GM21786 (cell line): Measurements from ENCODE around the gene FLYWCH2.
"Not testable (repeated sequence)": the region's sequence is repeated elsewhere in the genome, so short reads cannot be mapped to it uniquely, and the experiment has no call there.

ENCODE experiments used
- ATAC-seq: cut with Tn5 transposase; IDR thresholded peaks from one replicate; pipeline ENCODE4 v1.9.1; 2021; ENCODE audit not compliant: unreplicated experiment

FLYWCH2 gene

GRCh38 chr16:2881783-2882649, 999 bp upstream of the FLYWCH2 start:
- no peak for ATAC-seq

GRCh38 chr16:2883458-2883908, 468 bp downstream of the FLYWCH2 start:
- no peak for ATAC-seq

DNA sequence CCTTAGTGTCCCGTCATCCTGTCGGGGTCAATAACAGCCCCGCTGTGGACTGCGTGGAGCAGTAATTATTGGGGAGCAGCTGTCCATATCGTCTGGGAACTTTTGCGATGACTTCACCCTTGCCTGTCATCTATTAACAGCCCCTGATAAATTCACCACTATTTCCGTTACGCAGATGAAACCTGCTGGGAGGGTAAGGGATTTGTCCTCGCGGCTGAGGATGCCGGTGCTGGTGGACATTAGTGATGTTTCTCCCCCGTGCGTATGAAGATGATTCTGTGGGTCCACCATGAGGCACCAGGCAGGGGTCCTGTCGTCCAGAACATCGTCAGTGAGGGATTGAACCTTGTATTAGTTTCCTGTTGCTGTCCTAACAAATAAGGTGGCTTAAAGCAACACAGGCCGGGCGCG, 1.0 kb downstream of the FLYWCH2 start:
- no peak for ATAC-seq

DNA sequence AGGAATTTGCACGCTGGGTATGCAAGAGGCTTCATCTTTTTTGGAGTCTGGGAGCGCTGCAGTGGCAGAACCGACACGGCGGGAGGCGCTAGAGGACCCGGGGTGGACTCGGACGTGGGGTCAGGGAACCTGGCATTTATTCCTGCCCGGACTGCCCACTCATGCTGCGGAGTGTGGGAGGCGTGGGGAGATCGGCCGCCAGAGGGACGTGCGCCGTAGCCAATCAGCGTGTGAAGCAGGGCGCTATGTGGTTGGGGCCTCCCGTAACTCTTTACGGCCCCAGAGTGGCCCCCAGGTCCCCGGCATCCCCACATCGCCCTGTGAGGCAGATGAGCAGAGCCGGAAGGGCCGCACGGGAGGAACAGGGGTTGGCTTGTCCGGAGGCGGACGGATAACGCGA, 11.2 kb downstream of the FLYWCH2 start:
- no peak for ATAC-seq

DNA sequence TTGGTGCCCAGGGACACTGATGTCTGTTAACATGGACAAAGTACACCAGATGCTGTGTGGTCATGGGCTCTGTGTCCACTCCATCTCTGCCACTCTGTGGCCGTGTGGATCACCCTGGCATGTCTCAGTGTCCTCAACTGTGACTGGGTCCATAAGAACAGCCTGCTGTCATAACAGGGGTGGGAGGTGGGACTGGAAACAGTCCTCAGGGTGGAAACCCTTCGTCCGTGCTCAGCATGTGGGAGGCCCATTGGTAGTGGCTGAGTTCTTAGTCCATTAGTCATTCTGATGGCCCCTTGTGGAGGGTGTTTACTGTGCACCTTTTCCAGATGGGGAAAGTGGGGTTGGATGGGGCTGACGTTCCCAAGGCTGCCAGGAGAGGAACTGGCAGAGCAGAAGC, 12.8 kb downstream of the FLYWCH2 start:
- ATAC-seq: no peak

GRCh38 chr16:2896480-2897010, 13.5 kb downstream of the FLYWCH2 start:
- ATAC-seq: no peak

DNA sequence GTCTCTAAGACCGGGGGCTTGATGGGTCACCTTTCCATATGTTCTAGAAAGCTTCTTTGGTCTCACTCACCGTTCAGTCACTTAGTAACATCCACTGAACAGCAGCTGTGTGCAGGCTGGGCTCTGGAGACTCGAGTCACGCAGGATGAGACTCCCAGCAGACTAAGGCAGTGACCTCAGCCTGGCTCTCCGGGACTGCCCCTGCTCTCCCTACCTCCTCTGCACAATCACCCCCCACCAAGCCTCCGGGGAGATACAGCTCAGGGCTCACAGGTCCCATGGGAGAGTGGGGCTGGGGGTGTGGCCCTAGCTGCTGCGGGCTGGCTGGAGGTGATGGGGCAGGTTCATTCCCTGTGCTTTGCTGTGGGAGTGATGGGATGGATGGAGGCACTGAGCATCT, 14.1 kb downstream of the FLYWCH2 start:
- ATAC-seq: peak; percentile 70

DNA sequence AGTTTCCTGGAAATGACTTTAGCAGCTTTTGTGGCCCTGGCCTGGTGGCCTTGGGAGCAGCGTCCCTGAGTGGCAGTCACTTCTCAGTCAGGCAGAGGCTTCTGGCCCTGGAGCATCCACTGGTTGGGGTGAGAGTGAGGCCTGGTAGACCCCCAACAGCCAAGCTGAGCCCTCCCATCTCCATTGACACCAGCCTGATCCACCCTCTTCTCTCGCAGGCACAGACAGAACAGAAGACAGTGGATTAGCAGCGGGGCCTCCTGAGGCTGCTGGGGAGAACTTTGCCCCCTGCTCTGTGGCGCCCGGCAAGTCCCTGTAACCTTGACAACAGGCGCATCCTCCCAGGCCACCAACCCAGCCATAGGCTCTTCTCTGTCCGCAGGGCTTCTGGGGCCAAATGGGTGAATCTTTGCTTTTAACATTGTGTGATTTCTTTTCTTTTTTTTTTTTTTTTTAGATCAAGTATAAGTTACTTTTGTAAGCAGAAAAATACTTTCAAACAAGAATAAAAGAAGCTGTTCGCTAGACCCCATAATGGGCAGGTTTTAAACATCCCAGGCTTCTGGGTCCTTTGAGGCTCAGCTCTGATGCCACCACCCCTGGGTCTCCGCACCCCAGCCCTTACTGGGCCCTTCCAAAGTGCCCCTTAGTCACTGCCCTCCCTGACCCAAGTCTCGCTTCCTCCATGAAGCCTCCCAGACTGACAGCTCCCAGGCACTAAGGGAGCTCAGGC, 16.0 kb downstream of the FLYWCH2 start:
- ATAC-seq: no peak

- no peak for ATAC-seq
Observed at GRCh38 chr16:2899564-2900072, 16.6 kb downstream of the FLYWCH2 start.

DNA sequence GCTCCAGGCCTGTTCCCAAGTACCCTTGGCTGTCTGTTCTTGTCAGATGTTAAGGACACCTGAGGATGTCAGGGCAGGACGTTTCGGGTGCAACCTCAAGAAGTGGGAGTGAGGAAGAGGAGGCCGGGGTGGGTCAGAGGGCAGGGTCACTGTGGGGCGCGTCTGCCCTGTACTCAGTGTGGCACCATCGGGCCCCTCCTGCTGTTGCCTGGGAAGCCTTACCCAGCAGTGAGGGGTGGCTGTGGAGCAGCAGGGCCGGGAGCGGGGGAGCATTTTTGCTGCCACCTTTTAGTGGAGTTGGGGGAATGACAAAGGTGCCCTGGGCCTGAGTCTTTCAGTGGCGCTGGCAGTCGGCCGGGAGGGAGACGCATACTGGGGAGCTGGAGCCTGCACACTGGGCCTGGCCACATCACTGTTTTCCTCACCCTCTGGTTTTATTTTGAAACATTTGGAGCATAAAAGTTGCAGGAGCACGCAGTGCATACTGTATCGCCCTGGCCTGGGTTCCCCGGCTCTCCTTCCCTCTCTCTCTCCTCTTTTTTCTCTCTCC, 17.6 kb downstream of the FLYWCH2 start:
- ATAC-seq: no peak

- no peak for ATAC-seq
Observed at GRCh38 chr16:2902337-2903130, 19.5 kb downstream of the FLYWCH2 start.

GRCh38 chr16:2904100-2904921, 21.3 kb downstream of the FLYWCH2 start:
- no peak for ATAC-seq

DNA sequence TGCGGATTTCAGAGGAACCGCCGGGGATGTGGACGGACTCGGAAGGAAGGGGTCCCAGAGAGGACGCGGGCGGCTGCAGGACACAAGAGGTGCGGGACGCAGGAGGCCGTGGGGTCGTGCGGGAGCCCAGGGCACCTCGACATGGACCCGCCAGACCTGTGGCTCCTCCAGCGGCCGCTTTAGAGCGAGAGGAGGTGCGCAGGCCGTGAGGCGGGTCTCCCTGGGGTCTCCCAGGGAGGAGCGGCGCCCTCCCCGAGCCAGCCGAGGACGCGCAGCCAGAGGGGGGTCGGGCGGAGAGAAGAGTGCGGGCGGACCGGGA, 21.9 kb downstream of the FLYWCH2 start:
- peak; percentile 4 for ATAC-seq

DNA sequence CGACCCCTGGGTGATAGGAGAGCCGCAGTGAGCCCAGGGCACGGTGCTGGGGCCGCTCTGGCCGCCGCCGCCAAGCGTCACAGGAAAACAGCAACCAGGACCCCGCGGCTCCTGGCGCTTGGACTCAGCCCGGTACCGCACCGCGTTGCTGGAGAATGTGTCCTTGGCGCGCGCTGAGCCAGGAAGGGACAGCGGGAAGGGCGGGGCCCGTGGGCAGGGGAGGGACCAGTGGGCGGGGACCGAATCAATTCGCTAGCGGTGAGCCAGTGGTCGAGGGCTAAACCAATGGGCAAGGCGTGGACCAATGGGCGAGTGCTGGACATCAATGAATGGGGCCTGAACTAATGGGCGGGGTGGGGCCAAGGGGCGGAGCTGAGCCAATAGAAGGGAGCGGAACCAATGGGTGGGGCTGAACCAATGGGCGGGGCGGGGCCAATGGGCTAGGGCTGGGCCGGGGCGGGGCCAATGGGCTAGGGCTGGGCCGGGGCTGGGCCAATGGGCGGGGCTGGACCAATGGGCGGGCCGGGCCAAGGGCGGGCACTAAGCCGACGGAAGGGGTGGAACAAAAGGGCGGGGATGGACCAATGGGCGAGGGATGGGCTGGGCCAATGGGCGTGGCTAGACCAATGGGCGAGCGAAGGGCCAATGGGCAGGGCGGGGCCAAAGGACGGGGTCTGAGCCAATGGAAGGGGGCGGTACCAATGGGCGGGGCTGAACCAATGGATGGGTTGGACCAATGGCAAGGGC, 22.4 kb downstream of the FLYWCH2 start:
- ATAC-seq: peak; percentile 71

- no peak for ATAC-seq
Observed at GRCh38 chr16:2905988-2906387, 23.0 kb downstream of the FLYWCH2 start.

DNA sequence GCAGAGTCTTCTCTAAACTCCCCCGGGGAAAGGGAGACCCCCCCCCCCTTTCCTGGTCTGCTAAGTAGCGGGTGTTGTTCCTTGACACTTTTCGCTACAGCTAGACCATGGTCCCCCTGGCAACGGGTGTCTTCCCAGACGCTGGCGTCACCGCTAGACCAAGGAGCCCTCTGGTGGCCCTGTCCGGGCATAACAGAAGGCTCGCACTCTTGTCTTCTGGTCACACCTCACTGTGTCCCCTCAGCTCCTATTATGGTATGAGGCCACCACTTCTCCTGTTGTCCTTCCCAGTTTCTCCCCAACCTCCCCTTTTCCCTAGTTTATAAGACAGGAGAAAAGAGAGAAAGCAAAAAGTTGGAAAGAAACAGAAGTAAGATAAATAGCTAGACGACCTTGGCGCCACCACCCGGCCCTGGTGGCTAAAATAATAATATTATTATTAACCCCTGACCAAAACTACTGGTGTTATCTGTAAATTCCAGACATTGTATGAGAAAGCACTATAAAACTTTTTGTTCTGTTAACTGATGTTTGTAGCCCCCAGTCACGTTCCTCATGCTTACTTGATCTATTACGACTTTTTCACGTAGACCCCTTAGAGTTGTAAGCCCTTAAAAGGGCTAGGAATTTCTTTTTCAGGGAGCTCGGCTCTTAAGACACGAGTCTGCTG, 24.2 kb downstream of the FLYWCH2 start:
- not testable (repeated sequence) for ATAC-seq

GRCh38 chr16:2910441-2910969, 27.5 kb downstream of the FLYWCH2 start:
- ATAC-seq: no peak

GRCh38 chr16:2911638-2912329, 28.8 kb downstream of the FLYWCH2 start, which contains the start of gene FLYWCH1:
Gene FLYWCH1 (plus strand): TSS chr16:2911931. CDS start chr16:2929686, 17,755 bp downstream.
- peak; percentile 88 for ATAC-seq
